NCI-H524 treated with DMSO at 0.1 percent for 48 hours (cell line): Measurements from ENCODE around the gene EIF3D.

ENCODE experiments used
- DNase-seq: peaks from one replicate; lab custom pipeline; 2025; lab: John Stamatoyannopoulos, UW

The EIF3D gene

GRCh38 chr22:36467042-36467810 is 61.7 kb downstream of the EIF3D start:
- DNase-seq = no peak

GRCh38 chr22:36466258-36466657 is 62.7 kb downstream of the EIF3D start:
- no peak for DNase-seq

- DNase-seq = no peak
These were observed 63.5 kb downstream of the EIF3D start for GRCh38 chr22:36465232-36466021.

- no peak for DNase-seq
These were observed 64.2 kb downstream of the EIF3D start for GRCh38 chr22:36464715-36465231.

DNA sequence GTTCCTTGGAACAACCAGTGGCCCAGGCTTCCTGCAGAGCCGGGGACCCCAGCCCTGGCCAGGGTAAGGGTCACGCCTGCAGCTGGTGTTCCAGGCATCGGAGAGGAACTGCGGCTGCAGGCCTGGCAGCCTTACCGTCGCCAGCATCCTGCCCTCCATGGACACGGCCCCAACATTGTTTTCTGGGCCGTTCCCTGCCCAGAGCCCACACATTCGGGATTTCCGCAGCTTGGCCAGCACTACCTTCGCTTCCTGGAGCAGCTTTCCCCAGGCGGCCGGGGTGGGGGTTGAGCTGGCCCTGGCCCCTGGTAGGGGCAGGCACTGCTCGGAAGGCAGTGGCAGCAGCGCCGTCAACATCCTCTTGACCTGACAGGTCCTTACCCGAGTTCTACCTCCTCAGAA is 65.2 kb downstream of the EIF3D start:
- no peak for DNase-seq

- DNase-seq = no peak
These were observed 67.0 kb downstream of the EIF3D start for GRCh38 chr22:36461665-36462649.
